Peyer's patch (tissue), 4 donors: ENCODE data around the gene SUCLG1.

Experiments used
- POLR2A ChIP-seq, 2 donors: fragments of 450-650 bp; IDR thresholded peaks; one replicate each; pipeline ENCODE4 v1.5.1; 2017; ENCODE audit warnings: antibody characterized with exemption in 2 of 2, mild to moderate bottlenecking in 2 of 2, moderate library complexity in 2 of 2
- TF ChIP-seq, protein P1 (sequence below), 6 experiments: fragments of 450-650 bp in 4 of 6; fragments of 200-600 bp in 2 of 6; sonication (generic) in 1 of 6; IDR thresholded peaks; one replicate each; pipeline ENCODE4 v1.5.1; 2017 to 2019; ENCODE audit warnings: antibody characterized with exemption in 6 of 6, mild to moderate bottlenecking in 3 of 6, moderate library complexity in 1 of 6

GRCh38 chr2:84493514-84493913, 34.4 kb upstream of the SUCLG1 start:
- TF ChIP-seq POLR2A (IDR thresholded peaks at IDR 0.05) = no peak
- TF ChIP-seq, protein P1, sequence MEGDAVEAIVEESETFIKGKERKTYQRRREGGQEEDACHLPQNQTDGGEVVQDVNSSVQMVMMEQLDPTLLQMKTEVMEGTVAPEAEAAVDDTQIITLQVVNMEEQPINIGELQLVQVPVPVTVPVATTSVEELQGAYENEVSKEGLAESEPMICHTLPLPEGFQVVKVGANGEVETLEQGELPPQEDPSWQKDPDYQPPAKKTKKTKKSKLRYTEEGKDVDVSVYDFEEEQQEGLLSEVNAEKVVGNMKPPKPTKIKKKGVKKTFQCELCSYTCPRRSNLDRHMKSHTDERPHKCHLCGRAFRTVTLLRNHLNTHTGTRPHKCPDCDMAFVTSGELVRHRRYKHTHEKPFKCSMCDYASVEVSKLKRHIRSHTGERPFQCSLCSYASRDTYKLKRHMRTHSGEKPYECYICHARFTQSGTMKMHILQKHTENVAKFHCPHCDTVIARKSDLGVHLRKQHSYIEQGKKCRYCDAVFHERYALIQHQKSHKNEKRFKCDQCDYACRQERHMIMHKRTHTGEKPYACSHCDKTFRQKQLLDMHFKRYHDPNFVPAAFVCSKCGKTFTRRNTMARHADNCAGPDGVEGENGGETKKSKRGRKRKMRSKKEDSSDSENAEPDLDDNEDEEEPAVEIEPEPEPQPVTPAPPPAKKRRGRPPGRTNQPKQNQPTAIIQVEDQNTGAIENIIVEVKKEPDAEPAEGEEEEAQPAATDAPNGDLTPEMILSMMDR (IDR thresholded peaks at IDR 0.05) = no peak
